Adrenal gland (tissue), 12 donors: ENCODE results near the gene ARHGAP10. TPM values are rescaled to one million over a fixed set of nuclear protein-coding genes. Genes with fewer than 3 reads are reported as not detected.
"Not testable (repeated sequence)": the region's sequence is repeated elsewhere in the genome, so short reads cannot be mapped to it uniquely, and the experiment has no call there.

Experiments
- DNase-seq, 7 donors: peaks; one replicate each; pipeline ENCODE4 v3.0.0-alpha.2; 2019 to 2020
- H3K27ac ChIP-seq, 5 donors: fragments of 200-600 bp; sonication (generic) in 4 of 5; 1 replicate in 3 of 5; 2 replicates in 2 of 5; pipeline versions ENCODE4 v1.5.1 to v1.8.0; 2016 to 2020; ENCODE audit warnings: mild to moderate bottlenecking in 1 of 5
- H3K27me3 ChIP-seq: fragments of 200-600 bp; 2 replicates; pipeline ENCODE4 v1.8.0; 2021
- H3K36me3 ChIP-seq, 2 donors: fragments of 200-600 bp; replicated peaks in 1 of 2; 1 replicate in 1 of 2; 2 replicates in 1 of 2; pipeline versions ENCODE4 v1.5.1 to v1.8.0; 2018 to 2022
- H3K4me1 ChIP-seq, 2 donors: fragments of 200-600 bp; replicated peaks in 1 of 2; 1 replicate in 1 of 2; 2 replicates in 1 of 2; pipeline versions ENCODE4 v1.5.1 to v1.8.0; 2018 to 2021
- H3K4me3 ChIP-seq, 4 donors: fragments of 200-600 bp; sonication (generic) in 3 of 4; one replicate each; pipeline ENCODE4 v1.5.1; 2016 to 2018
- H3K9me3 ChIP-seq, 3 donors: fragments of 200-600 bp; sonication (generic) in 1 of 3; replicated peaks in 1 of 3; 1 replicate in 2 of 3; 2 replicates in 1 of 3; pipeline versions ENCODE4 v1.5.1 to v1.8.0; 2016 to 2021
- POLR2A ChIP-seq, 2 donors: fragments of 450-650 bp; IDR thresholded peaks; one replicate each; pipeline ENCODE4 v1.6.1; 2017; ENCODE audit warnings: antibody characterized with exemption in 2 of 2, mild to moderate bottlenecking in 2 of 2, moderate library complexity in 1 of 2
- WGBS, 4 donors: extraction: QIAGEN DNeasy Blood & Tissue Kit in 2 of 4; methylation state at CpG; one replicate each; pipeline versions ENCODE4 v1.1.5 to v1.1.7; 2013 to 2017; 5-methylcytosine and 5-hydroxymethylcytosine counted together
- intact Hi-C, 2 donors: fragments of 100-400 bp; cut with DNase I; formaldehyde crosslinking; loops; one replicate each; pipeline versions ENCODE4 v1.14.1 to v1.15.0; 2022 to 2023
- polyA plus RNA-seq, 3 donors: library from polyadenylated mRNA; stranded (reverse); fragments of 200-250 nt in 2 of 3; fragments of 350-450 nt in 1 of 3; fragmentation: Illumina TruSeq in 1 of 3; extraction: RNeasy Lipid Tissue Mini Kit (QIAGEN cat#74804) in 1 of 3; gene quantifications; one replicate each; pipeline ENCODE4 v1.2.3, GENCODE V29; 2013 to 2014
- total RNA-seq, 9 donors: library from RNA; depleted of rRNA in 4 of 9; stranded (reverse); fragments of >200 nt in 4 of 9; fragments of 120-200 nt in 1 of 9; fragmentation: NEBNext Ultra II Directional in 1 of 9; extraction: Animal tissue kit (Norgen Biotek cat#: 25700) in 1 of 9; gene quantifications; one replicate each; pipeline versions ENCODE4 v1.1.0 to v1.2.4, GENCODE V29; 2013 to 2023
- TF ChIP-seq, protein P1 (sequence below), 6 experiments: fragments of 450-650 bp in 4 of 6; fragments of 200-600 bp in 2 of 6; sonication (generic) in 1 of 6; IDR thresholded peaks; 1 replicate in 5 of 6; 2 replicates in 1 of 6; pipeline versions ENCODE4 v1.5.1 to v1.8.0; 2016 to 2021; ENCODE audit warnings: antibody characterized with exemption in 6 of 6, mild to moderate bottlenecking in 2 of 6, moderate library complexity in 1 of 6
- donor health status: healthy with polysubstance abuse.
- donor health status: Bipolar disorder and iron deficiency.
- donor health status: DM: yes; HTN: yes; CAD: no.
- donor health status: DM: no; HTN: no; CAD: no.
- donor health status: DM: no; HTN: no; CAD: no.
- donor health status: DM: yes; HTN: yes; CAD: no.

The ARHGAP10 gene
- total and polyA plus RNA-seq, 12 donors = 7.0 to 40.8 (median 22.1) TPM

DNA sequence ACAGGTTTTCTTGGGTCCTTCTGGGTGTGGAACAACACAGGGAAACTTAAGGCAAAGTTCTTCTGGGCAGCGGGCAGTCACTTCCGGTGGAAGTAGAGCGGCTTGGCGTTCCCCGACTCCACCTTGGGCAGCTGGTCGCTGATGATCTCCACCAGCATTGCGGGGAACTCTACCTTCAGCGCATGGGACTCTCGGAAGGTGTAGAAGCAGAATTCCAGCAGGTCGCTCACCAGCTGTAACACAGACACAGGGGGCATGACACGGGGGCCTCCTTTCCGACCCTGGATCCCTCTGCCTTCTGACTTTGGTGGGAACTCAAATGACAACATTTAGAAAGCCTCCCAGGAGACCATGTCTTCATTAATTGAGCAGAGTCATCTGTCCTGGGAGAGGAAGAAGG is 349.4 kb downstream of the ARHGAP10 start:
- H3K27ac ChIP-seq = no peak overlapping the region
- 94 to 100% (median 97%) methylated on average over 2 to 12 of the region's 12 CpGs for whole genome bisulfite sequencing, 4 donors
- no peak for DNase-seq
- H3K4me1 ChIP-seq = no peaks in the 10 kb centered on the region
- H3K4me3 ChIP-seq = no peak overlapping the region
- TF ChIP-seq POLR2A (IDR thresholded peaks at IDR 0.05) = no peak
- TF ChIP-seq, protein P1, sequence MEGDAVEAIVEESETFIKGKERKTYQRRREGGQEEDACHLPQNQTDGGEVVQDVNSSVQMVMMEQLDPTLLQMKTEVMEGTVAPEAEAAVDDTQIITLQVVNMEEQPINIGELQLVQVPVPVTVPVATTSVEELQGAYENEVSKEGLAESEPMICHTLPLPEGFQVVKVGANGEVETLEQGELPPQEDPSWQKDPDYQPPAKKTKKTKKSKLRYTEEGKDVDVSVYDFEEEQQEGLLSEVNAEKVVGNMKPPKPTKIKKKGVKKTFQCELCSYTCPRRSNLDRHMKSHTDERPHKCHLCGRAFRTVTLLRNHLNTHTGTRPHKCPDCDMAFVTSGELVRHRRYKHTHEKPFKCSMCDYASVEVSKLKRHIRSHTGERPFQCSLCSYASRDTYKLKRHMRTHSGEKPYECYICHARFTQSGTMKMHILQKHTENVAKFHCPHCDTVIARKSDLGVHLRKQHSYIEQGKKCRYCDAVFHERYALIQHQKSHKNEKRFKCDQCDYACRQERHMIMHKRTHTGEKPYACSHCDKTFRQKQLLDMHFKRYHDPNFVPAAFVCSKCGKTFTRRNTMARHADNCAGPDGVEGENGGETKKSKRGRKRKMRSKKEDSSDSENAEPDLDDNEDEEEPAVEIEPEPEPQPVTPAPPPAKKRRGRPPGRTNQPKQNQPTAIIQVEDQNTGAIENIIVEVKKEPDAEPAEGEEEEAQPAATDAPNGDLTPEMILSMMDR (IDR thresholded peaks at IDR 0.05) = no peak
- intact Hi-C loops = no loop called here
- H3K27me3 ChIP-seq = no peaks in the 10 kb centered on the region
- H3K9me3 ChIP-seq = no peaks in the 10 kb centered on the region
- peaks cover 0 to 8% of the 10 kb centered on the region in 2 donors for H3K36me3 ChIP-seq

DNA sequence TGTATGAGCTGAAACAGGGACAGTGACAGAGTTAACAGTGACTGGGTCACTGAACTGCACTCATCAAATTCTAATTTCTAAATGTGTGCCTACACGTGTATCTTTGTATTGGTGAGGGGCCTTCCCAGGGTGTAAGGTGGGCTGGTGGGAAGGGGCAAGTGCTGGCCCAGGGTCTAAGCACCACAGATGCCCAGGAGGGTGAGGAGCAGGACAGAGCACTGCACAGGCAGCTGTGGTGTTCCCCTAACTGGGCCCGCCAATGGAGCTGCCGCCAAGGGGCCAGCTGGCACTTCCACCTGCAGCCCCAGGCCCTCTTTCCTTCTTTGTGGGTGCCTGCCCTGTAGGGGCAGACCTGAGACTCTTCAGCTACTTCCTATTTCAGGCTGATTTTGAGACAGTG is 349.9 kb downstream of the ARHGAP10 start:
- WGBS, 4 donors = 89 to 98% (median 94%) methylated on average over 2 to 3 of the region's 3 CpGs
- intact Hi-C loops = no loop called here
- Histone ChIP-seq H3K27me3 (no peaks in the 10 kb centered on the region), H3K9me3 (no peaks in the 10 kb centered on the region), H3K4me3 (no peak overlapping the region), H3K4me1 (no peaks in the 10 kb centered on the region), H3K27ac (no peak overlapping the region), H3K36me3 (peaks cover 0 to 8% of the 10 kb centered on the region in 2 donors)
- no peak for DNase-seq
- no peak for TF ChIP-seq POLR2A (IDR thresholded peaks at IDR 0.05)
- TF ChIP-seq, protein P1 (IDR thresholded peaks at IDR 0.05) = no peak

DNA sequence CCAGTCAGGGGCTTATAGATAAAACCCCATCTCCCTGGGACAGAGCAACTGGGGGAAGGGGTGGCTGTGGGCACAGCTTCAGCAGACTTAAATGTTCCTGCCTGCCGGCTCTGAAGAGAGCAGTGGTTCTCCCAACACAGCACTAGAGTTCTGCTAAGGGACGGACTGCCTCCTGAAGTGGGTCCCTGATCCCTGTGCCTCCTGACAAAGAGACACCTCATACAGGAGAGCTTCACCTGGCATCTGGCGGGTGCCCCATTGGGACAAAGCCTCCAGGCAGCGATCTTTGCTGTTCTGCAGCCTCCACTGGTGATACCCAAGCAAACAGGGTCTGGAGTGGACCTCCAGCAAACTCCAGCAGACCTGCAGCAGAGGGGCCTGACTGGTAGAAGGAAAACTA is 351.2 kb downstream of the ARHGAP10 start:
- H3K4me3 ChIP-seq, H3K27ac ChIP-seq, H3K9me3 ChIP-seq, H3K36me3 ChIP-seq, H3K27me3 ChIP-seq, DNase-seq, intact Hi-C loops, H3K4me1 ChIP-seq: not testable (repeated sequence)
- 95 to 100% (median 99%) methylated on average over 2 to 4 of the region's 4 CpGs for WGBS, 4 donors

DNA sequence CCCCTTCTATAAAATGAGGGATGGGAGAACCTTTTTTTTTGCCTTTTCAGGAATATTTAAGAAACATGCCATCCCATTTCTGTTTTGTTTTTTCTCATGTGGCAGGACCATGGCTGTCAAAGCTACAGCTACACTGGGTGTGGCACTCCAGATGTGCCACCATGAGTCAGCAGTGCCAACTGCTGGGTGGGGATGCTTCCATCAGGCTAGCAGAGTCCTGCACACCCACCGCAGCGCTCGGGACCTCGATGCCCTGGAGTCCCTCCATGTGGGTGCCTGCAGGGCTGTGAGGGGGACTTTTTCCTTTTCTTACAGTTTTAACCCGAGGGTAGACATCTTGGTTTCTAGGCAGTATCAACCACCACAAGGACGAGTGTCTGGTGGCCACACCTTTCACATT is 357.7 kb downstream of the ARHGAP10 start:
- WGBS, 4 donors = 85 to 90% (median 90%) methylated on average over 6 of the region's 6 CpGs
- TF ChIP-seq, protein P1 (IDR thresholded peaks at IDR 0.05) = no peak
- TF ChIP-seq POLR2A (IDR thresholded peaks at IDR 0.05) = no peak

DNA sequence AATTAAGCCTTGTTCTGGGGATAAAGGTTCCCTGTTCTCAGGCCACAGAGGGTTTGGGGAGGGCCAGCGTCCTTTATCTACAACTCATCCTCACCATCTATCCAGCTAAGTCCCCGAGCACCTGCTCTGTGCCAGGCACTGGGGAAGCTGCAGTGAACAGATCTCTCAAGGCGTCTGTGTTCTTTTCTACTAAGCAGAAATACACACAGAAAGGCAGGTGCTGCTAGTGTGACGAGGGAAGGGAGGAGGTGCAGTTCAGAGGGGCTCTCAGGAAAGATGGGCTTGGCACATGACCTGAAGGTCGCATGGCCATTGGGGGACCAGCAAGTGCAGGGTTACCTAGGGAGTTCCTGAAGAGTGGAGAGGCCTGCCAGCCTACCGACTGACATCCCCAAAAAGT is 358.1 kb downstream of the ARHGAP10 start:
- no peak for DNase-seq
- Histone ChIP-seq H3K27me3 (no peaks in the 10 kb centered on the region), H3K36me3 (no peaks in the 10 kb centered on the region), H3K9me3 (no peaks in the 10 kb centered on the region), H3K4me3 (no peak overlapping the region), H3K4me1 (no peaks in the 10 kb centered on the region), H3K27ac (no peak overlapping the region)
- 88 to 94% (median 89%) methylated on average over 5 to 6 of the region's 6 CpGs for WGBS, 4 donors
- TF ChIP-seq, protein P1 (IDR thresholded peaks at IDR 0.05) = no peak
- TF ChIP-seq POLR2A (IDR thresholded peaks at IDR 0.05) = no peak
- intact Hi-C loops = no loop called here

More for the DNA sequence above, 357.7 kb downstream of the ARHGAP10 start:
- DNase-seq = no peak
- intact Hi-C loops = no loop called here
- H3K27me3 ChIP-seq = no peaks in the 10 kb centered on the region
- H3K36me3 ChIP-seq = no peaks in the 10 kb centered on the region
- H3K27ac ChIP-seq = no peak overlapping the region
- no peak overlapping the region for H3K4me3 ChIP-seq
- H3K4me1 ChIP-seq = no peaks in the 10 kb centered on the region
- no peaks in the 10 kb centered on the region for H3K9me3 ChIP-seq
